Measurements from ENCODE around the gene NF1.

DNA sequence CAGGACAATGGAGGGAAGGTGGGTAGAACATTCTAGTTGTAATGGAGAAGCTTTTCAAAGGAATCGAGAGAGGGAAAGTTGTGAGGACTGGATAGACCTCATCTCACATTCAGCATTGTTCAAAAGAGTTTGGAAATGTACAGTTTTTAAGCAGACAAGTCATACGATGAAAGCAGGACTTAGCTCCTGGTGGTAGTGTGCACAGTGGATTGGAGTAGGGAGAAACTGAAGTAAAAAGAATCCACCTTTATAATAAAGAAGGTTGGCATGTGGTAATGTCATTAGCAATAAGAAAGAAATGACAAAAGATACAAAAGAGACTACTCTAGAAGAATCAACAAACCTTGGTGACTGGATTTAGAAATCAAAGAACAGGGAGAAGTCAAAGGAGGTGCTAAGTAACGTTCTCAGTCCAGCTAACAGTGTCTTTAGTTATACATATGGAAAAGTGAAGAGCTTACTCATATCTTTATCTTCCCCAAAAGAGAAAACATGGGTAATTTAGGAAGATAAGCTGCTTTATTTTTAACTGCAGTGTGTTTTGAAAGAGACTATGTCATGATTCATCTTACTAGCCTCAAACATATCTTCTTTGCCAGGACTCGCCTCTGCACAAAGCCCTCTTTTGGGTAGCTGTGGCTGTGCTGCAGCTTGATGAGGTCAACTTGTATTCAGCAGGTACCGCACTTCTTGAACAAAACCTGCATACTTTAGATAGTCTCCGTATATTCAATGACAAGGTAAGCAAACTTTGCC lies 245.3 kb downstream of the NF1 start:
- TF ChIP-seq CTCF (IDR thresholded peaks at IDR 0.05) (no peak), POLR2A (IDR thresholded peaks at IDR 0.05) (no peak)

Data from testis (tissue), 2 donors.